SU-DHL-6 (cell line): ENCODE data around the gene PGAP3.

Experiments used
- EZH2phosphoT487 ChIP-seq: fragments of 200-600 bp; sonication (generic), shearing (Covaris generic); conservative IDR thresholded peaks from 2 replicates; pipeline ENCODE4 v1.6.1; 2018; ENCODE audit warnings: mild to moderate bottlenecking, antibody characterized with exemption, low read length, moderate library complexity, mixed read lengths
- TF ChIP-seq, protein P1 (sequence below): fragments of 200-600 bp; sonication (generic); IDR thresholded peaks from one replicate; pipeline ENCODE4 v1.5.1; 2017; ENCODE audit warnings: antibody characterized with exemption, mild to moderate bottlenecking, low read length, moderate library complexity; ENCODE audit not compliant: insufficient read depth, poor library complexity, severe bottlenecking

DNA sequence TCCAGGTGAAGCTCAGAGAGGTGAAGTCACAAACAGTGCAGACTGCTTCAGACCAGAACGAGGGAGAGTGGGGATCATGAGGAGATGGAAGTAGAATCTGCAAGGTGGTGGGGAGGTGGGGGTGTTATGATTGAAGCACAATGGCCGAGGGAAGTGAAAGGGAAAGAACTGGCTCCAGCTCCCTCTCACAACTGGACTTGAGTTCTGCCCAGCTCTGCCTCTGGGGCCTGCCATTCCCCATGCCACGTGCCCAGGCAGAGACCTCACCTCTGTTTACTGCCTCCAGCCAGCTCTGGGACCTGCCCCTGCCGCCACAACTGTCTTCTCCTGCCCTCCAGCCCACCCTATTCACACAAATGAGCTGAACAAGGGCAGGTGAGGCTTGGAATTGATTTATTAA, 17.1 kb downstream of the PGAP3 start:
- TF ChIP-seq, protein P1, sequence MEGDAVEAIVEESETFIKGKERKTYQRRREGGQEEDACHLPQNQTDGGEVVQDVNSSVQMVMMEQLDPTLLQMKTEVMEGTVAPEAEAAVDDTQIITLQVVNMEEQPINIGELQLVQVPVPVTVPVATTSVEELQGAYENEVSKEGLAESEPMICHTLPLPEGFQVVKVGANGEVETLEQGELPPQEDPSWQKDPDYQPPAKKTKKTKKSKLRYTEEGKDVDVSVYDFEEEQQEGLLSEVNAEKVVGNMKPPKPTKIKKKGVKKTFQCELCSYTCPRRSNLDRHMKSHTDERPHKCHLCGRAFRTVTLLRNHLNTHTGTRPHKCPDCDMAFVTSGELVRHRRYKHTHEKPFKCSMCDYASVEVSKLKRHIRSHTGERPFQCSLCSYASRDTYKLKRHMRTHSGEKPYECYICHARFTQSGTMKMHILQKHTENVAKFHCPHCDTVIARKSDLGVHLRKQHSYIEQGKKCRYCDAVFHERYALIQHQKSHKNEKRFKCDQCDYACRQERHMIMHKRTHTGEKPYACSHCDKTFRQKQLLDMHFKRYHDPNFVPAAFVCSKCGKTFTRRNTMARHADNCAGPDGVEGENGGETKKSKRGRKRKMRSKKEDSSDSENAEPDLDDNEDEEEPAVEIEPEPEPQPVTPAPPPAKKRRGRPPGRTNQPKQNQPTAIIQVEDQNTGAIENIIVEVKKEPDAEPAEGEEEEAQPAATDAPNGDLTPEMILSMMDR = no peak
- TF ChIP-seq EZH2phosphoT487 = no peak
